ENCODE data around the gene PRKN.

PRKN gene

GRCh38 chr6:162750776-162751175 is 23.2 kb upstream of the PRKN start:
- Histone ChIP-seq H3K4me2 (no peak overlapping the region), H3K36me3 (ENCODE audit: insufficient read depth) (no peaks in the 10 kb centered on the region), H3K4me3 (IDR thresholded peaks at IDR 0.05; ENCODE audit: insufficient read depth, low read depth, low read length) (no peak overlapping the region), H3K27ac (no peak overlapping the region), H3K79me2 (ENCODE audit: insufficient read depth, low read depth) (no peaks in the 10 kb centered on the region), H3K9ac (no peak overlapping the region), H4K20me1 (ENCODE audit: insufficient read depth) (no peaks in the 10 kb centered on the region), H2AFZ (ENCODE audit: low read depth) (no peak overlapping the region), H3K27me3 (ENCODE audit: insufficient read depth, low read depth) (no peaks in the 10 kb centered on the region), H3K4me1 (ENCODE audit: low read depth, poor library complexity, severe bottlenecking) (no peaks in the 10 kb centered on the region)
- TF ChIP-seq CTCF (conservative IDR thresholded peaks at IDR 0.05; ENCODE audit: low read depth, low read length) = no peak

- Histone ChIP-seq H3K79me2 (ENCODE audit: insufficient read depth, low read depth) (no peaks in the 10 kb centered on the region), H4K20me1 (ENCODE audit: insufficient read depth) (no peaks in the 10 kb centered on the region), H3K4me2 (no peak overlapping the region), H3K27me3 (ENCODE audit: insufficient read depth, low read depth) (no peaks in the 10 kb centered on the region), H3K36me3 (ENCODE audit: insufficient read depth) (no peaks in the 10 kb centered on the region), H3K4me1 (ENCODE audit: low read depth, poor library complexity, severe bottlenecking) (no peaks in the 10 kb centered on the region), H3K9ac (no peak overlapping the region), H2AFZ (ENCODE audit: low read depth) (no peak overlapping the region), H3K27ac (no peak overlapping the region), H3K4me3 (IDR thresholded peaks at IDR 0.05; ENCODE audit: insufficient read depth, low read depth, low read length) (no peak overlapping the region)
- no peak for TF ChIP-seq CTCF (conservative IDR thresholded peaks at IDR 0.05; ENCODE audit: low read depth, low read length)
Observed at GRCh38 chr6:162736961-162737360, 9.4 kb upstream of the PRKN start.

GRCh38 chr6:162733489-162733888 is 5.9 kb upstream of the PRKN start:
- no peak for TF ChIP-seq CTCF (conservative IDR thresholded peaks at IDR 0.05; ENCODE audit: low read depth, low read length)
- H3K79me2 ChIP-seq (ENCODE audit: insufficient read depth, low read depth) = no peaks in the 10 kb centered on the region
- no peak overlapping the region for H3K9ac ChIP-seq
- H3K27me3 ChIP-seq (ENCODE audit: insufficient read depth, low read depth) = no peaks in the 10 kb centered on the region
- H3K27ac ChIP-seq = no peak overlapping the region
- no peak overlapping the region for H2AFZ ChIP-seq (ENCODE audit: low read depth)
- H4K20me1 ChIP-seq (ENCODE audit: insufficient read depth) = no peaks in the 10 kb centered on the region
- H3K36me3 ChIP-seq (ENCODE audit: insufficient read depth) = no peaks in the 10 kb centered on the region
- H3K4me1 ChIP-seq (ENCODE audit: low read depth, poor library complexity, severe bottlenecking) = no peaks in the 10 kb centered on the region
- H3K4me2 ChIP-seq = no peak overlapping the region
- no peak overlapping the region for H3K4me3 ChIP-seq (IDR thresholded peaks at IDR 0.05; ENCODE audit: insufficient read depth, low read depth, low read length)

GRCh38 chr6:162730502-162730901 is 2.9 kb upstream of the PRKN start:
- no peaks in the 10 kb centered on the region for H3K27me3 ChIP-seq (ENCODE audit: insufficient read depth, low read depth)
- H3K4me3 ChIP-seq (IDR thresholded peaks at IDR 0.05; ENCODE audit: insufficient read depth, low read depth, low read length) = no peak overlapping the region
- H3K4me2 ChIP-seq = no peak overlapping the region
- no peaks in the 10 kb centered on the region for H3K36me3 ChIP-seq (ENCODE audit: insufficient read depth)
- no peak overlapping the region for H2AFZ ChIP-seq (ENCODE audit: low read depth)
- no peaks in the 10 kb centered on the region for H4K20me1 ChIP-seq (ENCODE audit: insufficient read depth)
- no peak overlapping the region for H3K27ac ChIP-seq
- H3K9ac ChIP-seq = no peak overlapping the region
- no peak for TF ChIP-seq CTCF (conservative IDR thresholded peaks at IDR 0.05; ENCODE audit: low read depth, low read length)
- H3K79me2 ChIP-seq (ENCODE audit: insufficient read depth, low read depth) = no peaks in the 10 kb centered on the region
- H3K4me1 ChIP-seq (ENCODE audit: low read depth, poor library complexity, severe bottlenecking) = peaks cover 11% of the 10 kb centered on the region

GRCh38 chr6:162728706-162729105 is 1.1 kb upstream of the PRKN start:
- Histone ChIP-seq H3K79me2 (ENCODE audit: insufficient read depth, low read depth) (no peaks in the 10 kb centered on the region), H3K9ac (no peak overlapping the region), H3K4me1 (ENCODE audit: low read depth, poor library complexity, severe bottlenecking) (peaks cover 11% of the 10 kb centered on the region), H3K4me2 (no peak overlapping the region), H3K4me3 (IDR thresholded peaks at IDR 0.05; ENCODE audit: insufficient read depth, low read depth, low read length) (no peak overlapping the region), H4K20me1 (ENCODE audit: insufficient read depth) (no peaks in the 10 kb centered on the region), H3K27me3 (ENCODE audit: insufficient read depth, low read depth) (no peaks in the 10 kb centered on the region), H3K36me3 (ENCODE audit: insufficient read depth) (no peaks in the 10 kb centered on the region), H2AFZ (ENCODE audit: low read depth) (no peak overlapping the region), H3K27ac (no peak overlapping the region)
- no peak for TF ChIP-seq CTCF (conservative IDR thresholded peaks at IDR 0.05; ENCODE audit: low read depth, low read length)
